HG02642 (cell line): ENCODE data around the gene NMNAT2.

Experiments used
- ATAC-seq: cut with Tn5 transposase; IDR thresholded peaks from one replicate; pipeline ENCODE4 v1.9.1; 2021; ENCODE audit warnings: mild to moderate bottlenecking; ENCODE audit not compliant: unreplicated experiment, poor library complexity

NMNAT2 gene

GRCh38 chr1:183368213-183369108 is 49.7 kb downstream of the NMNAT2 start:
- ATAC-seq, result no peak

GRCh38 chr1:183366116-183366515 is 52.1 kb downstream of the NMNAT2 start:
- ATAC-seq, result no peak

- no peak for ATAC-seq
Measured at GRCh38 chr1:183365676-183366075, 52.5 kb downstream of the NMNAT2 start.

GRCh38 chr1:183365093-183365492 is 53.1 kb downstream of the NMNAT2 start:
- no peak for ATAC-seq

- ATAC-seq, result no peak
Measured at GRCh38 chr1:183363972-183364371, 54.2 kb downstream of the NMNAT2 start.

- ATAC-seq, result no peak
Measured at GRCh38 chr1:183361081-183361480, 57.1 kb downstream of the NMNAT2 start.

GRCh38 chr1:183360473-183360872 is 57.7 kb downstream of the NMNAT2 start:
- ATAC-seq, result no peak

GRCh38 chr1:183356534-183357182 is 61.5 kb downstream of the NMNAT2 start:
- no peak for ATAC-seq

GRCh38 chr1:183355797-183356196 is 62.4 kb downstream of the NMNAT2 start:
- ATAC-seq, result no peak

GRCh38 chr1:183355181-183355580 is 63.0 kb downstream of the NMNAT2 start:
- no peak for ATAC-seq

- no peak for ATAC-seq
Measured at GRCh38 chr1:183353597-183353996, 64.6 kb downstream of the NMNAT2 start.

GRCh38 chr1:183349201-183349711 is 68.9 kb downstream of the NMNAT2 start:
- ATAC-seq, result no peak

- no peak for ATAC-seq
Measured at GRCh38 chr1:183346276-183346732, 71.9 kb downstream of the NMNAT2 start.

GRCh38 chr1:183339556-183340167 is 78.5 kb downstream of the NMNAT2 start:
- ATAC-seq, result no peak

GRCh38 chr1:183331091-183331742 is 87.0 kb downstream of the NMNAT2 start:
- ATAC-seq, result no peak

GRCh38 chr1:183330335-183330734 is 87.8 kb downstream of the NMNAT2 start:
- no peak for ATAC-seq

GRCh38 chr1:183328371-183328770 is 89.8 kb downstream of the NMNAT2 start:
- no peak for ATAC-seq

- no peak for ATAC-seq
Measured at GRCh38 chr1:183327434-183328290, 90.5 kb downstream of the NMNAT2 start.

GRCh38 chr1:183323849-183324683 is 94.1 kb downstream of the NMNAT2 start:
- ATAC-seq, result no peak
